Urothelium cell line (cell line): ENCODE data around the gene ZDHHC22.
A peak's percentile ranks its signal among the peaks of the same experiment; 100 is the strongest.

Experiments used
- DNase-seq: peaks from one replicate; pipeline ENCODE4 v3.0.0; 2011; ENCODE audit warnings: low spot score, mixed read lengths
- FAIRE-seq: peaks from 2 replicates; lab custom pipeline; 2011; peaks lifted over from hg19 to GRCh38; lab: Jason Lieb, UNC

ZDHHC22 gene

GRCh38 chr14:77086951-77087350, 54.6 kb downstream of the ZDHHC22 start:
- no peak for DNase-seq
- no peak for FAIRE-seq

- DNase-seq (no peak), FAIRE-seq (peak; percentile 62)
These were observed 55.4 kb downstream of the ZDHHC22 start for GRCh38 chr14:77086017-77086727.

DNA sequence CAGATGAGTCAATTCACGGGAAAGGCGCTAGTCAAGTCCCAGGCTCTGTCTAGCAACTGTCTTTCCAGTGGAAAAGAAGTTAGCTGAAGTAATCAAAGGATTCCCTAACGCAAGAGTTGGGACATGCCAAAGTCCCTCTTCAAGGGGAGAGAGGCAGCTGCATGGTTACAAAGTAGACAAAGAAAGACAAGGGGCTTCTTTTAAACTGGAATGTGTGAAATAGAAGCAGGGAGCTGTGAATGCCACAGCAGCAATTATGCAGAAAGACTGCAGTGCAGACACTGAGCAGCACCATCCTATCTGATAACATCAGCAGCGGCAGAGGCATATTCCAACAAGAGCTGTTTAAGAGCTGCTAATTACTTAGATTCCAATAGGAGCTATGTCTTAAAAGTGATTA, 56.1 kb downstream of the ZDHHC22 start:
- FAIRE-seq = peak; percentile 23
- no peak for DNase-seq

- FAIRE-seq (no peak), DNase-seq (no peak)
These were observed 56.6 kb downstream of the ZDHHC22 start for GRCh38 chr14:77084985-77085384.

DNA sequence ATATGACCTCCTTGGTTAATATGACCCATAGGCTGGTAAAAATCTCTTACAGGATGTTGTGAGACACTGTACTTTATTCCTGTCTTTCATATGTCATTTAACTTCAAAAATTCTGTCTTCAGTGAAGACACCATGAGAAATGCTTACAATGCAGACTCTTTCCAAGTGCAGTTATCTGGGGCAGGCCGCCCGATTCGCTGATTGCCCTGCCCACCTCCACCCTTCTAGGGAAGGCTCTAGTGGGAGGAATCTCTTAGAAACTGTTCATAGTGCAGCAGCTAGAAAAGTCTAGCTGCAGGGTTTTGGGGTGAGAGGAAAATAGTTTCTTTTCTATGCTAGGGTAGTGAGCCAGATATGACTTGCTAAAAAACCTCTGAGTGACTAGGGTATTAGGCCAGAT, 58.5 kb downstream of the ZDHHC22 start:
- FAIRE-seq (no peak), DNase-seq (no peak)

DNA sequence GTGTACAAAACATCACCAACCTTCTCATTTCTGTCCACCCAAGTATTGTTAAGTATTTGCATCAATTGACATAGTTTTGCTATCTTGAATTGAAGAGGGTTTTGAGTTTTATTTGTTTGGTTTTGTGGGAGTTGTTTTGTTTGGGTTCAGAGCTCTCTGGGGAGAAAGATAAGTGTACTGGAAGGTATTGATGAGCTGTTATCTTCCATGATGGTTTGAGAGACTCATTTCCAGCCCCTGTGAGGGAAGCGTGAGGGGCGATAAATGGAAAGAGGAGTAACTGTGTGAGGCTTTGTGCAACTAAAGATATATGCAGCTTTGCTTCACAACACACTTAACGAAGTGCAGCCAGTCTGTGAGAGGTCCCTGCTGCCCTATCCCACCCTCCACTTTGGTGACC, 59.2 kb downstream of the ZDHHC22 start:
- FAIRE-seq (no peak), DNase-seq (no peak)
